GM18519 (cell line): Measurements from ENCODE around the gene DPY30.
A peak's percentile ranks its signal among the peaks of the same experiment; 100 is the strongest.

Experiments
- ATAC-seq: cut with Tn5 transposase; IDR thresholded peaks from one replicate; pipeline ENCODE4 v1.9.1; 2021; ENCODE audit warnings: mild to moderate bottlenecking, moderate library complexity; ENCODE audit not compliant: unreplicated experiment, low FRiP score

DPY30 gene

DNA sequence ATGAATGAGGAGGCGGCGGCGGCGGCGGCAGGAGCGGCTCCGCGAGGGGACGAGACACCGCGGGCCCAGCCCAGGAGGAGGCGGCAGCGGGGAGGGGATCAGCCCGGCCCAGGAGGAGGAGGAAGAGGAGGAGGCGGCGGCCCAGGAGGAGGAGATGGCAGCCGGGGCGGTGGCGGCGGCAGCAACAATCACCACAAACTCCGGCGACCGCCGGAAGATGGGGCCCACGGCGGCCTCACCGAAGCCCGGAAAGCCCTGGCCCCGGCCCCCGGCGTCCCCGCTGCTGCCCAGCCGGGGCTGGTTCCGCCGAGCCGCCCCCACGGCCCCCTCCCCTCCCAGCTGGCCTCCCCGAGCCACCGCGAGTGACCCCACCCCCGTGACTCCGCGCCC lies 29.3 kb downstream of the DPY30 start:
- ATAC-seq, result peak; percentile 12

- peak; percentile 10 for ATAC-seq
Observed at GRCh38 chr2:32009516-32010256, 29.9 kb downstream of the DPY30 start.

DNA sequence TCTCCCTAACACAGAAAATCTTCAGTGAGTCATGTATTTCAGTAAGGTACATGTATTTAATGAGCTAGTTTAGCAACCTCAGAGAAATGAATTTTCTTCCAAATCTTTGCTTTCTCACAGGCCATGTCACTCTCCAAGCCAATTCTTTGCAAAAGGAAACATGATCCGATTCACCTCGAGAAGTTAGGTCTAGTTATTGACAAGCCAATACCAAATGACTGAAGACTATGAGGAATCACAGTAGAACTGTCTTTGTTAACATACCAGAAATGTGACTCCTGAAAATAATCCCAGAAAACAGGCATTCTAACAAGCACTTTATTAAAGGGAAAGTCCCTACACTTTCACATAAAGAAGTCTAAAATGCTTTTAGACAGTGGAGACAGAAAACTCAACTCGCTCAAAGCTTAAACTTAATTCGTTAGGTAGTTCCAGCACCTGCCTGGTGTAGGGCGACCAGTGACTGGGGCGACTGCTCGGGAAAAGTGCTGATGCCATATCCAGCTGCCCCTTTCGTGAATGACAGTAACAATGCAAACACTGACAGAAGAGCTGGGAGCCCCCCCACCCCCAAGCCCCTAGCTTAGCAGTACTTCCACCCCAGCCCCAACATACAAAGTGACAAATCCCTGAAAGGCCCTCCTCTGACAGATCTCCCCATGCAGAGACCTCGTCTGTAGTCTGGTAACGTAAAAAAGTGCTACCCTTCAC lies 30.6 kb downstream of the DPY30 start:
- no peak for ATAC-seq

DNA sequence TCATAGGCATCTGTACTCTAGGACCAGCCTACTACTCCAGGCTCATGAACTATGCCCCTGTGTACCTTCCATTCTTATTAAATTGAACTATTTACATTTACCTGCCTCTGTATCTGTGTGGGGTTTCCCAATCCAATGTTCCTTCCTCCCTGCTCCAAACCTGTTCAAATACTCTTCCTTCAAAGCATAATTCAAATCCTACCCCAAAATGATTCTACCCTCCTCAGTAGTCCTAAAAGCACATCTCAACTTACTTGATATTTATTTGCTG lies 32.5 kb downstream of the DPY30 start:
- no peak for ATAC-seq

GRCh38 chr2:32005371-32005976 lies 34.1 kb downstream of the DPY30 start:
- ATAC-seq, result no peak

GRCh38 chr2:32003791-32004190 lies 35.8 kb downstream of the DPY30 start:
- no peak for ATAC-seq

DNA sequence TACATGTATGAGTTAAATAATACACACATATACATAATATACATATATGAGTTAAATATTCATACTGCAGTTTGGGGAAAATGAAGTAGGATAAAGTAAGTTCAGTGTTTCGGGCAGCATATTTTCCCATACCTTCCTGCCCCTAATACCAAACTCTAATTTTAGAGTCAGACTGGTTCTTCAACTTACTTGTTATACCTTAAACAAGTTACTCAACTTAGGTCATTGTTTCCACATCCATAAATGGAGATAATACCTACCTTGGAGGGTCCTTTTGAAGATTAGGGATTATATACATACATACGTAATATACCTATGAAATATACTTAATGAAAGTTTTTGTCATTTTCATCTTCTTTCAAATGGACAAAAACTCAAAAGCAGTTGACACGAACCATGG lies 37.2 kb downstream of the DPY30 start:
- no peak for ATAC-seq

DNA sequence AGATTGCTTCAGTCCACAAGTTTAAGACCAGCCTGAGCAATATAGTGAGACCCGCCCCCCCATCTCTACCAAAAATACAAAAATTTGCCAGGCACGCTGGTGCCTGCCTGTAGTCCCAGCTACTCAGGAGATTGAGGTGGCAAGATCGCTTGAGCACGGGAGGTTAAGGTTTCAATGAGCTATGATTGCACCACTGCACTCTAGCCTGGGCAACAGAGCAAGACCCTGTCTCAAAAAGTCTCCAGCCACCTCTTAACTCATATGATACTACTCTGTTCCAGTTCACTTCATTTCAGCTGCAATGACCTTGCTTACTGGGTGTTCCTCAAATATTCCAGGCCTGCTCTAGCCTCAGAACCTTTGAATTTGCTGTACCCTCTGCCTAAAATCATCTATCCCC lies 40.2 kb downstream of the DPY30 start:
- no peak for ATAC-seq

- no peak for ATAC-seq
Observed at GRCh38 chr2:31998731-31999383, 40.7 kb downstream of the DPY30 start.

- ATAC-seq, result no peak
Observed at GRCh38 chr2:31997653-31998052, 42.0 kb downstream of the DPY30 start.

GRCh38 chr2:31996571-31997150 lies 42.9 kb downstream of the DPY30 start:
- ATAC-seq, result no peak

DNA sequence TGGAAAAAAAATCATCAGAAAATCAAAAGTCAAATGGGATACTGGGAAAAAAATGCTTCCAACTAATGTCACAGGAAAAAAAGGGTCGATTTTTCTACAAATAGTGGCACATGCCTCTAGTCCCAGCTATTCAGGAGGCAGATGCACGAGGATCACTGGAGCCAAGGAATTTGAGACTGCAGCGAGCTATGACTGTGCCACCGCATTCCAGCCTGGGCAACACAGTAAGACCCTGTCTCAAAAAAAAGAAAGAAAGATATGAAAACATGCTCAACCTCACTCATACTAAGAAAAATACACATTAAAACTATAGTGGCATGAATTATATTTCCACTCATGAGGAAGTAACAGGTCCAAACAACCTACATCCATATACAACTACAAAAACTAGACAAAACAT lies 46.7 kb downstream of the DPY30 start:
- ATAC-seq, result no peak

- no peak for ATAC-seq
Observed at GRCh38 chr2:31992025-31992579, 47.5 kb downstream of the DPY30 start.

DNA sequence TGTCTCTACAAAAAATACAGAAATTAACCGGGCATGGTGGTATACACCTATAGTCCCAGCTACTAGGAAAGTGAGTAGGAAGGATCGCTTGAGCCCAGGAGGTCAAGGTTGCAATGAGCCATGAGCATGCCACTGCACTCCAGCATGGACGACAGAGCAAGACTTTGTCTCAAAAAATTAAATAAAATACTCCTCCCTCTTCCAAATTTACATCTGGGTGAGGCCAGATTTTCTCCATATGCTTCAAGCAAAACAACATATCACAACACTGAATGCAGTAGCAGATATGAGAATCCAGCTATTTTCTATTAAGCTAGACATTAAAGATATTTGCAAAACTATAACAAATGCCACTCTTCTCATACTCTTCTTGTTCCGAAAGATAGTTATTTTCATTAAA lies 49.7 kb downstream of the DPY30 start:
- ATAC-seq, result no peak

- no peak for ATAC-seq
Observed at GRCh38 chr2:31987454-31988220, 52.0 kb downstream of the DPY30 start.

GRCh38 chr2:31986906-31987305 lies 52.7 kb downstream of the DPY30 start:
- no peak for ATAC-seq

GRCh38 chr2:31983762-31984467 lies 55.7 kb downstream of the DPY30 start:
- ATAC-seq, result no peak

GRCh38 chr2:31980674-31981356 lies 58.8 kb downstream of the DPY30 start:
- peak; percentile 98 for ATAC-seq

DNA sequence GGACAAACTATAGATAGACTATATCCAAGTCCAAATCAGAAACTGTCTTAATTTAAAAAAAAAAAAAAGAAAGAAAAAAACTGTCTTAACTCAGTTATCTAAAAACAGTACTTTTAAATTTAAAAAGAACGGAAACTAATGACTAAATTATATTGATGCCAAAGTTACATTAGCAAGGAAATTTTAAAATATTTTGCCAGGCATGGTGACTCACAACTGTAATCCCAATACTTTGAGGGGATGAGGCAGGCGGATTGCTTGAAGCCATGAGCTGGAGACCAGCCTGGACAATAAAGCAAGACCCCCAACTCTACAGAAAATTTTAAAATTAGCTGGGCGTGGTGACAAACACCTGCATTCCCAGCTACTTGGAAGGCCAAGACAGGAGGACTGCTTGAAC lies 59.6 kb downstream of the DPY30 start:
- no peak for ATAC-seq
